Peyer's patch (tissue), 4 donors: Measurements from ENCODE around the gene PPP1CC. TPM values are rescaled to one million over a fixed set of nuclear protein-coding genes. Genes with fewer than 3 reads are reported as not detected.
A peak's percentile ranks its signal among the peaks of the same experiment; 100 is the strongest.
"Not testable (repeated sequence)": the region's sequence is repeated elsewhere in the genome, so short reads cannot be mapped to it uniquely, and the experiment has no call there.

Experiments
- DNase-seq, 3 donors: peaks; one replicate each; pipeline ENCODE4 v3.0.0-alpha.2; 2017 to 2019
- H3K27ac ChIP-seq, 4 donors: fragments of 200-600 bp; sonication (generic); one replicate each; pipeline ENCODE4 v1.5.1; 2016 to 2019
- H3K27me3 ChIP-seq, 2 donors: fragments of 200-600 bp; sonication (generic); one replicate each; pipeline ENCODE4 v1.5.1; 2019
- H3K36me3 ChIP-seq, 3 donors: fragments of 200-600 bp; sonication (generic); one replicate each; pipeline ENCODE4 v1.5.1; 2016 to 2019
- H3K4me1 ChIP-seq, 4 donors: fragments of 200-600 bp; sonication (generic); one replicate each; pipeline ENCODE4 v1.5.1; 2016 to 2019
- H3K4me3 ChIP-seq, 4 donors: fragments of 200-600 bp; sonication (generic); 1 replicate in 3 of 4; 2 replicates in 1 of 4; pipeline ENCODE4 v1.5.1; 2016 to 2019; ENCODE audit warnings: mild to moderate bottlenecking in 1 of 4
- H3K9me3 ChIP-seq, 4 donors: fragments of 200-600 bp; sonication (generic); one replicate each; pipeline ENCODE4 v1.5.1; 2016 to 2019; ENCODE audit warnings: mild to moderate bottlenecking in 1 of 4
- POLR2A ChIP-seq, 2 donors: fragments of 450-650 bp; IDR thresholded peaks; one replicate each; pipeline ENCODE4 v1.5.1; 2017; ENCODE audit warnings: antibody characterized with exemption in 2 of 2, mild to moderate bottlenecking in 2 of 2, moderate library complexity in 2 of 2
- total RNA-seq, 4 donors: library from RNA; depleted of rRNA; stranded (reverse); fragments of >200 nt; gene quantifications; one replicate each; pipeline ENCODE4 v1.1.0, GENCODE V29; 2016
- TF ChIP-seq, protein P1 (sequence below), 6 experiments: fragments of 450-650 bp in 4 of 6; fragments of 200-600 bp in 2 of 6; sonication (generic) in 1 of 6; IDR thresholded peaks; one replicate each; pipeline ENCODE4 v1.5.1; 2017 to 2019; ENCODE audit warnings: antibody characterized with exemption in 6 of 6, mild to moderate bottlenecking in 3 of 6, moderate library complexity in 1 of 6

The PPP1CC gene
- total RNA-seq, 4 donors from 2014 or later: 174 to 361 (median 217) TPM

DNA sequence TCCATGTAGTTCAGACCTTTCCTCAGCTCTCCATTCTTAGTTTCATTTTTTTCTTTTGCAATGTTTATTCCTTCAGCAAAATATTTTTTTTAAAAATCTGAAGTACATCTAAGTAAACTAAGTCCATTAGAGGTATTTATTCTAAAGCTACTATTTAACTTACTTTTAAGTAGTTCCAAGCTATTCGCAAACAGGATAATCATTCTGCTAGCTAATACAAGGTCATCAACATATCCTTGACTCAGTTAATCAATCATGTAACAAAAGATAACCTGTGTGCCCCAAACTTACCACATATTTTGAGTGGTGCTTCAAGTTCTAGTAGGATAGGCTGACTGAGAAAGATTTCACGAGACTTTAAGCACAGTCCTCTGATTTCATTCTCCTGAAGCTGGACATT, 11.2 kb downstream of the PPP1CC start:
- peaks cover 0 to 35% (median 16%) of the 10 kb centered on the region in 4 donors for H3K4me1 ChIP-seq
- H3K36me3 ChIP-seq: peaks cover 0 to 51% (median 3%) of the 10 kb centered on the region in 3 donors
- TF ChIP-seq POLR2A (IDR thresholded peaks at IDR 0.05): no peak
- TF ChIP-seq, protein P1, sequence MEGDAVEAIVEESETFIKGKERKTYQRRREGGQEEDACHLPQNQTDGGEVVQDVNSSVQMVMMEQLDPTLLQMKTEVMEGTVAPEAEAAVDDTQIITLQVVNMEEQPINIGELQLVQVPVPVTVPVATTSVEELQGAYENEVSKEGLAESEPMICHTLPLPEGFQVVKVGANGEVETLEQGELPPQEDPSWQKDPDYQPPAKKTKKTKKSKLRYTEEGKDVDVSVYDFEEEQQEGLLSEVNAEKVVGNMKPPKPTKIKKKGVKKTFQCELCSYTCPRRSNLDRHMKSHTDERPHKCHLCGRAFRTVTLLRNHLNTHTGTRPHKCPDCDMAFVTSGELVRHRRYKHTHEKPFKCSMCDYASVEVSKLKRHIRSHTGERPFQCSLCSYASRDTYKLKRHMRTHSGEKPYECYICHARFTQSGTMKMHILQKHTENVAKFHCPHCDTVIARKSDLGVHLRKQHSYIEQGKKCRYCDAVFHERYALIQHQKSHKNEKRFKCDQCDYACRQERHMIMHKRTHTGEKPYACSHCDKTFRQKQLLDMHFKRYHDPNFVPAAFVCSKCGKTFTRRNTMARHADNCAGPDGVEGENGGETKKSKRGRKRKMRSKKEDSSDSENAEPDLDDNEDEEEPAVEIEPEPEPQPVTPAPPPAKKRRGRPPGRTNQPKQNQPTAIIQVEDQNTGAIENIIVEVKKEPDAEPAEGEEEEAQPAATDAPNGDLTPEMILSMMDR (IDR thresholded peaks at IDR 0.05): no peak

DNA sequence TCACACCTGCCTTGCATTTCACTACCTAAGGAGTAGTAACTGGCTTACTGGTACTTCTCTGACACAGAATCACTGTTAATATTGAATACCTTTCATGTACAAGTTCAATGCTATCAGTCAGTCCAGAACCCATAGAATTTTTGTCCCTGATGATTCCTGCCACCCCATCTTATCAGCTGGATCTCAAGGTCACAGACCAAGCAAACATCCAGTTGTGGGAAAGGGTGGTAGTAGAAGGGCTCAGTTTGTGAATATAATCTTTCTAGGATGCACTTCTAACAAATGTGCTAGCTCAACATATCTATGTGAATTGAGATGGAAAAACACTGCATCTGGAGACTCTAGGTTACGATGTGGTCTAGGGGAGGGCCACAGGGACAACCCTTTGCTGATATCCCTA, 14.1 kb downstream of the PPP1CC start:
- H3K4me1 ChIP-seq: peaks cover 0 to 19% (median 9%) of the 10 kb centered on the region in 4 donors
- no peaks in the 10 kb centered on the region for H3K27me3 ChIP-seq
- no peaks in the 10 kb centered on the region for H3K9me3 ChIP-seq
- H3K4me3 ChIP-seq: no peak overlapping the region
- H3K36me3 ChIP-seq: peaks cover 0 to 70% (median 3%) of the 10 kb centered on the region in 3 donors
- TF ChIP-seq, protein P1 (IDR thresholded peaks at IDR 0.05): no peak
- TF ChIP-seq POLR2A (IDR thresholded peaks at IDR 0.05): no peak
- H3K27ac ChIP-seq: peak overlapping the region in 2 of 4 donors; percentile 47 to 70
- DNase-seq: no peak

More for the DNA sequence above, 11.2 kb downstream of the PPP1CC start:
- H3K27me3 ChIP-seq: no peaks in the 10 kb centered on the region
- H3K9me3 ChIP-seq: no peaks in the 10 kb centered on the region
- H3K27ac ChIP-seq: no peak overlapping the region
- no peak overlapping the region for H3K4me3 ChIP-seq
- DNase-seq: no peak

DNA sequence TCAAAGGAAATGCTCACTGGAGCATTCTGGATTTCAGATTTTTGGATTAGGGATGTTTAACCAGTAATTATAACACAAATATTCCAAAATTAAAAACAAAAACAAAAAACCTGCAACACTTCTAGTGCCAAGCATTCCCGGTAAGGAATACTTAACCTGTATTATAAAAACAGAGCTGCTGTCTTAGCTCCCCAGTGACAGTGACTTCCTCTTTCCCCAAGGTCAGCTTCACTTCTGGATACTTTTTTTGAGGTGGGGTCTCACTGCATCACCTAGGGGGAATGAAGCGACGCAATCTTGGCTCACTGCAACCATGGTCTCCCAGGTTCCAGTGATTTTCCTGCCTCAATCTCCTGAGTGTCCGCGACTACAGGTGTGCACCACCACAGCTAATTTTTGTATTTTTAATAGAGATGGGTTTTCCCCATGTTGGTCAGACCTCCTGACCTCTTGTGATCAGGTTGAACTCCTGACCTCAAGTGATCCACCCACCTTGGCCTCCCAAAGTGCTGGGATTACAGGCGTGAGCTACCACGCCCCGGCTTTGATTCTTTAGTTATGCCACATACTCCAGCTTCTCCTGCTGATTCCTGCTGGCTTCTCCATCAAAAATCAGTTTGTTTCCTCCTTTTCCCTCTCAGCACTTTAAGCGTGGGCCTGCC, 15.9 kb downstream of the PPP1CC start:
- TF ChIP-seq, protein P1 (IDR thresholded peaks at IDR 0.05): no peak
- TF ChIP-seq POLR2A (IDR thresholded peaks at IDR 0.05): no peak
- H3K27me3 ChIP-seq: no peaks in the 10 kb centered on the region
- H3K4me3 ChIP-seq: no peak overlapping the region
- no peaks in the 10 kb centered on the region for H3K9me3 ChIP-seq
- peaks cover 0 to 14% (median 0%) of the 10 kb centered on the region in 4 donors for H3K4me1 ChIP-seq
- H3K36me3 ChIP-seq: peaks cover 0 to 83% (median 3%) of the 10 kb centered on the region in 3 donors
- peak overlapping the region in 2 of 4 donors; percentile 47 to 70 for H3K27ac ChIP-seq
- DNase-seq: no peak

DNA sequence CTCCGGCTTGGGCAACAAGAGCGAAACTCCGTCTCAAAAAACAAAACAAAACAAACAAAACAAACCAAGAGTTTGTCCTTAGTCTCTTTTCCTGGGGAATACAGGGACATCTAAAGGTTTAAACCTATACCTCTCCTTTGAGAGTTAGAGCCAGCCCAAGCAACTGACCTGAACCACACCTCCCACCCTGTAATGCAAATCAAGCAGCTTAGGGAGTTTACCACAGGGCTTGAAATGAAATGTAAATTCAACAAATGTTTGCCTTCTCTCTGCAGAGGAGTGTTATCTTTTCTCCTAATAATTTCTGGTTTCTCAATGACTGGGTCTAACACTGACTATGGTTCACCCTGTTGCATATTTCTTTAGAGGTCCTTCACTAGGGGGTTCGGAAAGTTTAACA, 16.7 kb downstream of the PPP1CC start:
- TF ChIP-seq POLR2A (IDR thresholded peaks at IDR 0.05): no peak
- TF ChIP-seq, protein P1 (IDR thresholded peaks at IDR 0.05): no peak
- Histone ChIP-seq H3K36me3 (peaks cover 0 to 91% (median 8%) of the 10 kb centered on the region in 3 donors), H3K4me3 (no peak overlapping the region), H3K27me3 (no peaks in the 10 kb centered on the region), H3K4me1 (peaks cover 0 to 8% (median 0%) of the 10 kb centered on the region in 4 donors), H3K27ac (peak overlapping the region in 1 of 4 donors; percentile 70), H3K9me3 (no peaks in the 10 kb centered on the region)
- DNase-seq: no peak

DNA sequence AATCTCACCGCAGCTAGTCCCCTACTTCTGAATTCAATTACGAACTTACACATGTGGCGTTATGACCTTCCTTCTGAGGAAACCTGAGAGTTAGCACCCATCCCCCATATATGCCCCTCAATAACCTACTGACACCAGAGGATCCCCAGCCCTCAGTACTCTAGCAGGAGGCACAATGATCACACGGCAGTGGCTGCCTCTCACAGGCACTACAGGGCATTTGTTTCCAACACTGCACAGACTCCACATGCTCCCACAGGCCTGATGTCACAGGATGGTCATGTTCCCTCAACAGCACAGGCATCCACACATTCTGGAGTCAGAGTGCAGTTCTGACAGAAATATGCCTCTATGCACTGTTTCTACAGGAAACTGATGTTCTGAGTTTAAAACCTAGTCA, 17.4 kb downstream of the PPP1CC start:
- peaks cover 0 to 91% (median 8%) of the 10 kb centered on the region in 3 donors for H3K36me3 ChIP-seq
- H3K4me3 ChIP-seq: no peak overlapping the region
- no peaks in the 10 kb centered on the region for H3K9me3 ChIP-seq

DNA sequence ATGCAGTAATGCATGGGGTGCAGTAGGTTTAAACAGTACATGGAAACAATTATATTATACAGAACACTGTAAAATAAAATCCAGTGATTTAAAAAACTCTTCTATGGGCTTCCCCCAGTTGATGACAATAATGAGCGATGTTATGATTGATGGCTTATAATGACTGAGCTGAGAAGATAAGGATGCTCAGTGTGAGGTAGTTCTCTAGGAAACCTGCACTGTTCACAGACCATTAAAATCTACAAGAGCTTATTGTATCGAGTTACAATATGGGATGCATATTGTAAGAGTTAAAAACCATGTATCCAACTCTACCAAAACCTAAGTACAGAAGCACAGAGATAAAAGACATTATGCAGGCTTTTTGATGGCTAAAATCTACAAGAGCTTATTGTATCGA, 19.8 kb downstream of the PPP1CC start:
- H3K27me3 ChIP-seq, H3K9me3 ChIP-seq, H3K27ac ChIP-seq, H3K4me1 ChIP-seq, DNase-seq, H3K4me3 ChIP-seq: not testable (repeated sequence)
- H3K36me3 ChIP-seq: peaks cover 0 to 93% (median 4%) of the 10 kb centered on the region in 3 donors

More for the DNA sequence above, 17.4 kb downstream of the PPP1CC start:
- peak in 1 of 3 donors; percentile 31 for DNase-seq
- Histone ChIP-seq H3K27ac (no peak overlapping the region), H3K27me3 (no peaks in the 10 kb centered on the region), H3K4me1 (peaks cover 0 to 8% (median 0%) of the 10 kb centered on the region in 4 donors)
- TF ChIP-seq, protein P1 (IDR thresholded peaks at IDR 0.05): no peak
- TF ChIP-seq POLR2A (IDR thresholded peaks at IDR 0.05): no peak
